ENCODE data around the gene PRAMEF18.
"Not testable (repeated sequence)": the region's sequence is repeated elsewhere in the genome, so short reads cannot be mapped to it uniquely, and the experiment has no call there.

The PRAMEF18 gene, protein sequence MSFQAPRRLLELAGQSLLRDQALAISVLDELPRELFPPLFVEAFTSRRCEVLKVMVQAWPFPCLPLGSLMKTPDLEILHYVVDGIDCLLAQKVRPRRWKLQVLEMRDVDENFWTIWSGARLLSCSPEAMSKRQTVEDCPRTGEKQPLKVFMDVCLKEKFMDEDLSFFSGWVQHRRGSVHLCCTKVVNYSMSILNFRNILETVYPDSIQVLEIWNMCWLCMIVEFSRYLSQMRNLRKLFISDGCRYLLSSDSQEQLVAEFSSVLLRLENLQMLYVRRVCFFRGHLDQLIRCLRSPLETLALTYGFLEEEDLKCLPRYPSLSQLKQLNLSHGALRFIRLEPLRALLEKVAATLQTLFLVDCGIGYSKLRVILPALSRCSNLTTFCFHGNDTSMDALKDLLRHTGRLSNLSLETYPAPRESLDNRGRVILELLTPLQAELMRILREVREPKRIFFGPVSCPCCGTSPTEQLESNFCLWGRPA

DNA sequence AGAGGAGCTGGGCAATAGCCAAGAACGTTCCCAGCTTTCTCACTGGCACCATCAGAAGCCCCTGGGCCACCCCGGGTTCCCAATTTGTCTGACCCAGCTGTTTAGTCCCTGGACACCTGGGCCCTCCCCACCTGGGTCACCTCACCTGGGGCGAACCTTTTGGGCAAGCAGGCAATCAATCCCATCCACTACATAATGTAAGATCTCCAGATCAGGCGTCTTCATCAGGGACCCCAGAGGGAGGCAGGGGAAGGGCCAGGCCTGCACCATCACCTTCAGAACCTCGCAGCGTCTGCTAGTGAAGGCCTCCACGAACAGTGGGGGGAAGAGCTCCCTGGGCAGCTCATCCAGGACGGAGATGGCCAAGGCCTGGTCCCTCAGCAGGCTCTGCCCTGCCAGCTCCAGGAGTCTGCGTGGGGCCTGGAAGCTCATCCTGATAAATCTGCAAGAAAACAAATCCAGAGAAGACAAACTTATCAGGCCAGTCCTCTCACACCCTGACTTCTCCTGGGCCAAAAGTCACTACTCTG lies at the start of gene PRAMEF18:
Gene PRAMEF18 (minus strand): TSS at position 480 of the 530 bp plus-strand sequence. CDS start 48 bp downstream, at position 432.
- DNase-seq, result not testable (repeated sequence)

DNA sequence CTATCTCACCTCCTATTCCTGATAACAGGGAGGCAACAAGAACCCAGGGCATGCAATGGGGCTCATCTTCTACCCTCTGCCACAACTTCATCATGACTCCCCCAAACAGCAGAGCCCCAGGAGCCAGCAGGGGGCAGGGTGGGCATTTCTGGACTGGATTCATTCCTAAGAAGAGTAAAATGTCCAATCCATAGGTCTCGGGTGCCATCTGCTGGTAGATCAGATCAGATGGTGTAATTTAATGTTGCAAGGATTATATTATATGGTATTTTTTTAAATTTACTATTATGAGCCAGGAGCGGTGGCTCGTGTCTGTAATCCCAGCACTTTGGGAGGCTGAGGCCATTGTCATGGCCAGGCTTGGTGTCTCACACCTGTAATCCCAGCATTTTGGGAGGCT lies 39.2 kb upstream of the PRAMEF18 start:
- DNase-seq, result not testable (repeated sequence)

DNA sequence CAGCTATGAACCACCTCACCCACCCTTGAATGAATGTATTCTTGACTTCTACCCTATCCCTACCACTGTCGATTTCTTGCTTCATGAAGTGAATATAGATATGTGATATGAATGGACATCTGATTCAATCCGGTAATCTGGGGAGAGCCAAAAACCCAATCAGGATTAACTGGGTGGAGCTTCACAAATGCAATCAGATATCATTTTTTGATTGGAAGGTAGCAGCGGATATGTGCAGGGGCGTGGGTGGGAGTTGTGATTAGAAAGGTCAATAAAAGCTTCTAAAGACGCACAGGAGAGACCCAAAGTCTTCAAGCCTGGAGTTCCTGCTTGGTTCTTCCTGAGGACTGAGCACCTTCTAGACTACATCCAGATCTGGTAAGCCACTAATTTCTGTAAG lies 27.9 kb upstream of the PRAMEF18 start, which contains the start of gene PRAMEF5:
Gene PRAMEF5 (plus strand): TSS at position 301 of the 400 bp plus-strand sequence. CDS start 5,071 bp downstream, outside the sequence.
- not testable (repeated sequence) for DNase-seq

DNA sequence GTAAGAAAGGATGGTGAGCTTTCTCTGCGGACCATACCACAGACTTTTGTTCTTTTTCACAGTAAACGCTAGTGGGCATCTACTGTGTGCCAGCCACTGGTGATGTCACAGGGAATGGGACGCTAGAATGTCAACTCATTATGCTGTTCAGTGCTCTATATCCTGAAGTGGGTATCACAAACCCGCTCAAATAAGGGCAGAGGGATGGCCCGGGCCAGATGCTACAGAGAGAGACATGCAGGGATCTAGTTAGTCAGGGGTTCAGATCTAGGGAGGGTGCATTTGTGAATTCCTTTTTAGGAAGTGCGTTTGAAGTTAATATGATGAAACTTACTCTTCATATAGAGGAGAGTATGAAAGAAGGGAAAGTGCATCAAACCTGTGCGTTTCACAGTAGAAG lies 21.2 kb upstream of the PRAMEF18 start:
- not testable (repeated sequence) for DNase-seq

DNA sequence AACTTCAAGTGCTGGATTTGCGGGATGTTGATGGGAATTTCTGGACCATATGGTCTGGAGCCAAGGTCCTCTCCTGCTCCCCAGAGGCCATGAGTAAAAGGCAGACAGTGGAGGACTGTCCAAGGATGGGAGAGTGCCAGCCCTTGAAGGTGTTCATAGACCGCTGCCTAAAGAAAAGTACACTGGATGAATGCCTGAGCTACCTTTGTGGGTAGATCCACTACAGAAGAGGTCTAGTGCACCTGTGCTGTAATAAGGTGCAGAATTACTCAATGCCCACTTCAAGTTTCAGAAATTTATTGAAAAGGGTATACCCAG lies 20.6 kb upstream of the PRAMEF18 start:
- not testable (repeated sequence) for DNase-seq

DNA sequence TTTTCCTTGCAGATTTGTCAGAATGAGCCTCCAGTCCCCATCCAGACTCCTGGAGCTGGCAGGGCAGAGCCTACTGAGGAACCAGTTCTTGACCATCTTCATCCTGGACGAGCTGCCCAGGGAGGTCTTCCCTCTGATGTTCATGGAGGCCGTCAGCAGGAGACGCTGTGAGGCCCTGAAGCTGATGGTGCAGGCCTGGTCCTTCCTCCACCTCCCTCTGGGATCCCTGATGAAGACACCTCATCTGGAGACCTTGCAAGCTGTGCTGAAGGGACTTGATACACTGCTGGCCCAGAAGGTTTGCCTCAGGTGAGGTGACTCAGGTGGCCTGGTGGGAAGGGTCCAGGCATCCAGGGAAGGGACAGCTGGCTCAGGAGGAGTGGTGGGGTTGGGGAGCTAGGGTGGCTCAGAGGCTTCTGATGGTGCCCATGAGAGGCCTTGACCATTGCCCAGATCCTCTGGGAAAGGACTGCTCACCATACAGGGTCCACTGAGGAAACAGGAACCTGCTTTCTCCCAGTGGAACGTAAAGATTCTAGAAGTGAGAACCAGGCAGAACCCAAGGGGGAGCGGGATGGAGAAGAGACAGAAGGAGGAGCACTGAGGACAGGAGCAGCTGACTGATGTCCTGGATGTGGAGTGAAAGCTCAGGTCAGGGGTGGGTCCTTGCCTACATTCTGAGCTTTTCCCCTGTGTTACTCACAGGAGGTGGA lies 20.0 kb upstream of the PRAMEF18 start:
- not testable (repeated sequence) for DNase-seq

DNA sequence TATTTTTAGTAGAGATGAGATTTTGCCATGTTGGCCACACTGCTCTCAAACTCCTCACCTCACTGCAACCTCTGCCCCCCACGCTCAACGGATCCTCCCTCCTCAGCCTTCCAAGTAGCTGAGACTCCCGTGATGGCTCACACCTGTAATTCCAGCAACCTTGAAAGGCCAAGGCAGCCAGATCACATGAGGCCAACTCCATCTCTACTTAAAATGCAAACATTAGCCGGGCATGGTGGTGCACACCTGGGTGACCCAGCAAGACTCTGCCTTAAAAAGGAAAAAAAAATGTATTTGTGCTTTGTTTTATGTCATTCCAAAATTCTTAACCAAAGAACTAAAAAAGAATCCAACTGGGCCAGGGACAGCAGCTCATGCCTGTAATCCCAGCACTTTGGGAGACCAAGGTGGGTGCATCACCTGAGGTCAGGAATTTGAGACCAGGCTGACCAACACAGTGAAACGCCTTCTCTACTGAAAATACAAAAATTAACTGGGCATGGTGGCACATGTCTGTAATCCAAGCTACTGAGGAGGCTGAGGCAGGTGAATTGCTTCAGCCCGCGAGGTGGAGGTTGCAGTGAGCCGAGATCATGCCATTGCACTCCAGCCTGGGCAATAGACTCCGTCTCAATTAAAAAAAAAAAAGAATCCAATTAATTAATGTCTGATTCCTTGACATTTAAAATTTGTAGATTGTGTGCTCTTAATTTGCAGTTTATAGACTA lies 17.7 kb upstream of the PRAMEF18 start:
- not testable (repeated sequence) for DNase-seq

DNA sequence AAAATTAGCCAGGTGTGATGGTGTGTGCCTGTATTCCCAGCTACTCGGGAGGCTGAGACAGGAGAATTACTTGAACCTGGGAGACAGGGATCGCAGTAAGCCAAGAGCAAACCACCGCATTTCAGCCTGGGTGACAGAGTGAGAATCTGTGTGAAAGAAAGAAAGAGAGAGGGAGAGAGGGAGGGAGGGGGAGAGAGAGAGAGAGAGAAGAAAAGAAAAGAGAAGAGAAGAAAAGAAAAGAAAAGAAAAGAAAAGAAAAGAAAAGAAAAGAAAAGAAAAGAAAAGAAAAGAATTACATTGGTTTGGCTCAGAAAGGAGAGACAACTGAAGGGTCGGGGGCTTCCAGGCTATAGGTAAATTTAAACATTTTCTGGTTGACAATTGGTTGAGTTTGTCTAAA lies 13.7 kb upstream of the PRAMEF18 start:
- DNase-seq, result not testable (repeated sequence)

DNA sequence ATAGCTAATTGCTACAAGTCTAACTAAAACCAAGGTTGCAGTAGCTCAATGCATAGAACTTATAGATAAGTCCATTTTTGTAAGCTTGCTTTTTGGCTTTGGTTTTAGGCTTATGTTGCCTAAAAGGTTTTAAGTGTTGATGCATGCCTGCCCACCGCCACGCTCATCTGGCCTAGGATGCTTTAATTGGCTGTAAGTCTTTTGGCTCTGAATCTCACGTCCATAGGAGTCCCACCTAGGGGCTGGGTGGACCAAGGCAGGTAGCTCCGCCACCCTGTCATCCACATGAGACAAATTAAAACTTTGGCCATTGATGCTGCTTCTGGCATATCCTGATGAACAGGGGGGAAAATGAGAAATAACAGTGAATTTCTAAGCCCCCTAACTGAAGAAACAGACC lies 11.6 kb upstream of the PRAMEF18 start:
- not testable (repeated sequence) for DNase-seq

DNA sequence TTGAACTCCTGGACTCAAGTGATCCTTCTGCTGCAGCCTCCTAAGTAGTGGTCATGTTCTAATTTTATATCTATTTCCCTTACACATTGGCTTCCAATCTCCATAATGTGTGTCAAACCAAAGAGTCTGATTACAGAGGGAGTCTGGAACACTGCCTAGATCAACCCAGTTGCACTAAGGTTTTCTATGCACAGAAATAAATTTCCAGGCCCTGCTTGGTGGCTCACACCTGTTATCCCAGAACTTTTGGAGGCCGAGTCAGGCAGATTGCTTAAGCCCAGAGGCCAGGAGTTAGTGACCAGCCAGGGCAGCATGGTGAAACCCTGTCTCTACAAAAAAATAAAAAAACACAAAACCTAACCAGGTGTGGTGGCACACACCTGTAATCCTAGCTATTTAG lies 8.1 kb upstream of the PRAMEF18 start:
- not testable (repeated sequence) for DNase-seq

DNA sequence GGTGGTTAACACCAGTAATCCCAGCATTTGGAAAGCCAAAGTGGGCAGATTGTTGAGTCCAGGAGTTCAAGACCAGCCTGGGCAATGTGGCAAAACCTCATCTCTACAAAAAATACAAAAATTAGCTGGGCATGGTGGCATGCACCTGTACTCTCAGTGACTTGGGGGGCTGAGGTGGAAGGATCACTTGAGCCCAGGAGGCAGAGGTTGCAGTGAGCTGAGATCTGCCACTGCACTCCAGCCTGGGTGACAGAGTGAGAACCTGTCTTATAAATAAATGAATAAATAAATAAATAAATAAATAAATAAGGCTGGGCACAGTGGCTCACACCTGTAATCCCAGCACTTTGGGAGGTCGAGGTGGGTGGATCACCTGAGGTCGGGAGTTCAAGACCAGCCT lies 6.1 kb upstream of the PRAMEF18 start:
- DNase-seq, result not testable (repeated sequence)

DNA sequence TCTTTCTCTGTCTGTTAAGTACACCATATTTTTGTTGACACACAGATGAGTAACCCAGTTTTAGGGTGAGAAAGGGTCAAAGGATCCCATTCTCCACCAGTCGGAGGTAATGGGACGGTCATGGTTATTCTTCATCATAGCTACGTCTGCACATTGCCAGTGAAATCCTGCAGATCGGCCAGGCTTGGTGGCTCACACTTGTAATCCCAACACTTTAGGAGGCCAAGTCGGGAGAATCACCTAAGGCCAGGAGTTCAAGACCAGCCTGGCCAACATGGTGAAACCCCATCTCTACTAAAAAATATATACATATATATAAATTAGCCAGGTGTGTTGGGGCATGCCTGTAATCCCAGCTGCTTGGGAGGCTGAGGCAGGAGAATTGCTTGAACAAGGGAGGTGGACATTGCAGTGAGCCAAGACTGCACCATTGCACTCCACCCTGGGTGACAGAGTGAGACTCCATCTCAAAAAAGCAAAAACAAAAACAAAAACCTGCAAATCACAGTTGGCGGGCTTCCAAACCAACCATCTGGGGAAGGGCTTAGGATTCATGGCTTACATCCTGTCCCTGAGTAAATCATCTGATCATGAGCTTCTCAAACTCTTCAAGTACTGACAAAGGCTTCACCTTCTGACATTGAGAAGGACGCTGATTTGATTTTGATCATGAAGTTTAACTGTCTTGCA lies 5.3 kb upstream of the PRAMEF18 start:
- not testable (repeated sequence) for DNase-seq

DNA sequence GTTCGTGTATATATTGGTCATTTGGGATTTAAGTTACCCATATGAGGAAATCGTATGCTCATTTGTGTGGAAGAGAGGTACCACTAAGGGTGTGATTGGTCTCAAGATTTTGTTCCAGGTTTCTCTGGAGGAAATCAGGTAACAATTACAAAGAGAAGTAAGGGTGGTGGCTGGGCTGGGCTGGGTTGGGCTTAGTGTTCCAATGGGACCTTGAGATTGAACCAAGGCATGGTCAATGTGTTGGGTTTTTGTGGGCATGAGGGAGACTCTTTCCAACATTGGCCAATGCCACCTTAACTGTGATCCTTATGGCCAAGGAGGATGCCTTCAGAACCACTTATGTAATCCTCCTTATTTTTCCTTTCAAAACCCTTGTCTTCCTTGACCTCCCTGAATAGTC lies 4.6 kb upstream of the PRAMEF18 start:
- not testable (repeated sequence) for DNase-seq

DNA sequence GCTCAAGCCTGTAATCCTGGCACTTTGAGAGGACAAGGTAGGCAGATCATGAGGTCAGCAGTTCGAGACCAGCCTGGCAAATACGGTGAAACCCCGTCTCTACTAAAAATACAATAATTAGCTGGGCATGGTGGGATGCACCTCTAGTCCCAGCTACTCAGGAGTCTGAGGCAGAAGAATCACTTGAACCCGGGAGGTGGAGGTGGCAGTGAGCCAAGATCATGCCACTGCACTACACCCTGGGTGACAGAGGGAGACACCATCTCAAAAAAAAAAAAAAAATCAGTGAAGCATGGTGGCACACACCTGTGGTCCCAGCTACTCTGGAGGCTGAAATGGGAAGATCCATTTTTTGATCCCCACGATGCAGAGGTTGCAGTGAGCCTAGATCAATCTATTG lies 4.1 kb upstream of the PRAMEF18 start:
- DNase-seq, result not testable (repeated sequence)

DNA sequence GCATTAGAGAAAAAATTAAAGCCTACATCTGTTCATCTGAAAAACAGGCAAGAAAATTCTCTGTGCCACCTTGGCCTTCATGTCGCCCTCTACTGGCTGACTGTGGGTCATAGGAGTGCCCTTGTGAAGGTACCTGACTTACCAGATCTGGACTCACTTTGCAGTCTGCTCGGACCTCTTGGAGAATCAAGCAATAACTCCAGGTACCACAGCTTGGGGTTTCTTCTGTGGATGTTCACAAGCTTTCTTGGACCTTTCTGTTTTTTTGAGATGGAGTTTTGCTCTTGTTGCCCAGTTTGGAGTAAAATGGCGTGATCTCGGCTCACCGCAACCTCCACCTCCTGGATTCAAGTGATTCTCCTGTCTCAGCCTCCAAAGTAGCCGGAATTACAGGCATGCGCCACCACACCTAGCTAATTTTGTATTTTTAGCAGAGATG lies 2.4 kb upstream of the PRAMEF18 start:
- DNase-seq, result peak; percentile 29

DNA sequence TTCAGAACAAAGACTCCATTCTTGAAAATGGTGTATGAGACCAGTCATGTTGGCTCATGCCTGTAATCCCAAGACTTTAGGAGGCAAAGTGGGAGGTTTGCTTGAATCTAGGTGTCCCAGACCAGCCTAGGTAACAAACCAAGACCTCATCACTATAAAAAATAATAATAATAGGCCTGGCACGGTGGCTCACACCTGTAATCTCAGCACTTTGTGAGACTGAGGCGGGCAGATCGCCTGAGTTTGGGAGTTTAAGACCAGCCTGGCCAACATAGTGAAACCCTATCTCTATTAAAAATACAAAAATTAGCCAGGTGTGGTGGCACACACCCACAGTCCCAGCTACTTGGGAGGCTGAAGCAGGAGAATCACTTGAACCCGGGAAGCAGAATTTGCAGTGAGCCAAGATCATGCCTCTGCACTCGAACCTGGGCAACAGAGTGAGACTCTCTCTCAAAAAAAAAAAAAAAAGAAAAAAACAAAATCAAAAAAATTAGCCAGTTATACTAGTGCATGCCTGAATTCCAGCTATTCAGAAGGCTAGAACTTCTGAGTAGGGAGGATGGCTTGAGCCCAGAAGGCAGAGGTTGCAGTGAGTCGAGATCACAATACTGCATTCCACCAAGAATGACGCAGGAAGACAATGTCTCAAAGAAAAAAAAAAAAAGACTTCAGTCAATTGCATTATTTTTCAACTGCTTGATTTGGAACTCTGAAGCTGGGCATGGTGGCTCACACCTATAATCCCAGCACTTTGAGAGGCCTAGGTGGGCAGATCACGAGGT lies 1.5 kb upstream of the PRAMEF18 start:
- DNase-seq, result not testable (repeated sequence)

DNA sequence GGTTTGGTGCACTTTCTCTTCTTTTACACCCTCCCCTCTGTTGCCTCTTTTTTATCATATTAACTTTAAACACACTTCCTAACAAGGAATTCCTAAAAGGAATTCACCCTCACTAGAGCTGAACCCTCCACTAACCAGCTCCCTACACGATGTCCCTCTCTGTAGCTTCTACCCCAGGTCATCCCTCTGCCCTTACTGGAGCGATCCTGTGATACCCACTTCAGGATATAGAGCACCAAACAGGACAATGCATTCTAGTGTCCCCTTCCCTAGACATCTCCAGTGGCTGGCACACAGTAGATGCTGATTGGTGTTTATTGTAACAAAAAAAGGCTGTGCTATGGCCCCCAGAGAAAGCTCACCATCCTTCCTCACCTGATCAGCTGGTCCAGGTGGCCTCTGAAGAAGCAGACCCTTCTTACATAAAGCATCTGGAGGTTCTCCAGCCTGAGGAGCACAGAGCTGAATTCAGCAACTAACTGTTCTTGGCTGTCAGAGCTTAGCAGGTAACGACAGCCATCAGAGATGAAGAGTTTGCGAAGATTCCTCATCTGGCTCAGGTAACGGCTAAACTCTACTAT lies 1.4 kb downstream of the PRAMEF18 start:
- DNase-seq, result no peak

DNA sequence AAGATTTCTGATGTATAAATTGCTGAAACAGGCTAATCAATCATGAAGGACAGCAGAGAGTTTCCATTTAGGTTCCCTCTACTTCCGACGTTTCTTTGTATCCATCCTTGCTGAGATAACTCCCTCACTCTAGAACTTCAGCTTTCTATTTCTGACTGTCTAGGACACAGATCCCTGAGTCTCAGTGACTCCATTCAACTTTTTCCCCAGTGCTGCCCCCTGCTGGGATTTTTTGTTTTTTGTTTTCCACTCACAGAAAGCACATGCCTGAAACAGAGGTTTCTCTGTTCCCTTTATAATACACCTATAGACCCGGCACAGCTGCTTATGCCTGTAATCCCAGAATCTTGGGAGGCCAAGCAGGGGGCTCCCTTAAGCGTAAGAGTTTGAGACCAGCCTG lies 3.2 kb downstream of the PRAMEF18 start:
- not testable (repeated sequence) for DNase-seq

DNA sequence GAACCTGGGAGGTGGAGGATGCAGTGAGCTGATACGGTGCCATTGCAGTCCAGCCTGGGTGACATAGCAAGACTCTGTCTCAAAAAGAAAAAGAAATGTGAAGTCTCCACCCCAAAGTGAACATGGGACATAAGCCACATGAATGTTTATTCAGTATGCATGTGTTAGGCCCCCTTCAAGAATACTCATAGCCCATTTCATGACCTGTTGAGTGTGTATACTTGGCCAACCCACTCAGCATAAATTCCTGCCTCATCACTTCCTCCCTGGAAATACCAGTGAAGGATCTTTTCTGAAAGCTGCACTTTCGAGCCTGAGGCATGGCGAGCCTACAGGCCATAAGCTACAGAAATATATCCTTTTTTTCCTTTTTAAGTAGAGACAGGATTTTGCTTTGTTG lies 6.8 kb downstream of the PRAMEF18 start:
- not testable (repeated sequence) for DNase-seq

DNA sequence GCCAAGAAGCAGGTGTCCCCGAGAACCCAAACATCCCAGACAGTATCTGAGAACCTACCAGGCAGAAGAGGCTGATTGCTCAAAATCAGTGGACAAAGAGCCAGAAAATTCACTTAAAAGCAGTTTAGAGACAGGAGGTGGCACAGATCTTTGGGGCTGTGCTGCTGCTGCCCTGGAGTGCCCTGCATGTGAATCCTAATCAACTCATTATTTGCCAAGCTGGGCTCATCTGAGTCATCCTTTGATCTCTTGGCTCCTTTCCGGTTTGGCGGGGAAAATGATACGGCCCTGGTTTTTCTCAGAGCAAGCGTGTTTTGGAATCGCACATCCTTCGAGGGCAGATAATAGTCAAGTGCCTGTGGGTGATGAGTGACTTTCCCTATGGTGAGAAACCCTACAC lies 9.3 kb downstream of the PRAMEF18 start:
- DNase-seq, result not testable (repeated sequence)

DNA sequence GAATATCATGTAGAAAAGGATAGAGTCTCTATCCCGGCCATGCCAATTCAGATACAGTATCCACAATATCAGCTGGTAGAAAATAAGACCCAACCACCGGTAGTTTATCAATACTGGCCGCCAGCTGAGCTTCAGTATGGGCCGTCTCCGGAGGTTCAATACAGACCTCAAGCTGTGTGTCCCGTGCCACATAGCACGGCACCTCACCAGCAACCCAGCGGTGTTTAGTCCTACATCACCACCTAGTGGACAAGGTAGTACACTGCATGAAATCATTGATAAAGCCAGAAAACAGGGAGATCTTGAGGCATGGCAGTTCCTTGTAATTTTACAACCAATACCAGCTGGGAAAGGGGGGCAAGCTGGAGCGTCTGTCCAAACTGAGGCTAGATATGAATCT lies 17.2 kb downstream of the PRAMEF18 start:
- not testable (repeated sequence) for DNase-seq
